SKM-1 (cell line): Measurements from ENCODE around the gene RBM39.
A peak's percentile ranks its signal among the peaks of the same experiment; 100 is the strongest.
"Not testable (repeated sequence)": the region's sequence is repeated elsewhere in the genome, so short reads cannot be mapped to it uniquely, and the experiment has no call there.

Source experiments
- DNase-seq: peaks from one replicate; lab custom pipeline; 2025; ENCODE audit not compliant: unreplicated experiment; lab: John Stamatoyannopoulos, UW

RBM39 gene

DNA sequence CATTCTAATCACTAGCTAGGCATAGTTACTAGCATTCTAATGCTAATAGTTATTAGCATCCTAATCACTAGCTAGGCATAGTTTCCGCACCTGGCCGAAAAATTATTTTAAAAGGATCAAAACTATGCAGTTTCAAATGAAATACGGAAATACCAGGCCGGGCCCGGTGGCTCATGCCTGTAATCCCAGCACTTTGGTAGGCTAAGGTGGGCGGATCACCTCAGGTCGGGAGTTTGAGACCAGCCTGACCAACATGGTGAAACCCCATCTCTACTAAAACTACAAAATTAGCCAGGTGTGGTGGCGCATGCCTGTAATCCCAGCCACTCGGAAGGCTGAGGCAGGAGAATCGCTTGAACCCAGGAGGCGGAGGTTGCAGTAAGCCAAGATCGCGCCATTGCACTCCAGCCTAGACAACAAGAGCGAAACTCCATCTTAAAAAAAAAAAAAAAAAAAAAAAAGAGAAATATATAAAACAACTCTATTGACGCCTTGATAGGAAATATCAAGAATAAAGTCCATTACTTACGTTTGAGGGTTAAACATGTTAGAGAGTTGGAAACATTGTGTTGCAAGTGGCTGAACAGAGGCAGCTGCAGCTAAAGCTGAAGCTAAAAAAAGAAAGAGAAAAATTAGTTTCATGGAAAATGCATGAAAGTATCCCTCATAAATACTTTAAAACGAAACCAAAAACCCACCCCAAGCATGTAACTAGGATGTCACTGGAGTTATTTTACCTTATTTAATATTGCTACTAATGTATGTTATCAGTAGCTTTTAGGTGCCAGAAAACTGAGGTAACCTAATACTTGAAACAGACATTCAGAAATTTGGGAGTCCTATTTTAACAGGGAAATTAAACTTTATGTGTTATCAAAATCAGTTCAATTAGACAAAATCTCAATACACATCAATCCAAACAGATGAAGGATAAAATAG lies 35.2 kb downstream of the RBM39 start:
- DNase-seq: not testable (repeated sequence)

DNA sequence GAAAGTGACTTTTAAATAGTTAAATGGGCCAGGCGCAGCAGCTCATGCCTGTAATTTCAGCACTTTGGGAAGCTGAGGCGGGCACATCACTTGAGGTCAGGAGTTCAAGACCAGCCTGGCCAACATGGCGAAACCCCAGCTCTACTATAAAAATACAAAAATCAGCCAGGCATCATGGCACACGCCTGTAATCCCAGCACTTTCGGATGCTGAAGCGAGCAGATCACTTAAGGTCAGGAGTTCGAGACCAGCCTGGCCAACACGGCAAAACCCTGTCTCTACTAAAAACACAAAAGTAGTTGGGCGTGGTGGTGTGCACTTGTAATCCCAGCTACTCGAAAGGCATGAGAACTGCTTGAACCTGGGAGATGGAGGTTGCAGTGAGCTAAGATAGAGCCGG lies 36.2 kb downstream of the RBM39 start:
- DNase-seq: not testable (repeated sequence)

DNA sequence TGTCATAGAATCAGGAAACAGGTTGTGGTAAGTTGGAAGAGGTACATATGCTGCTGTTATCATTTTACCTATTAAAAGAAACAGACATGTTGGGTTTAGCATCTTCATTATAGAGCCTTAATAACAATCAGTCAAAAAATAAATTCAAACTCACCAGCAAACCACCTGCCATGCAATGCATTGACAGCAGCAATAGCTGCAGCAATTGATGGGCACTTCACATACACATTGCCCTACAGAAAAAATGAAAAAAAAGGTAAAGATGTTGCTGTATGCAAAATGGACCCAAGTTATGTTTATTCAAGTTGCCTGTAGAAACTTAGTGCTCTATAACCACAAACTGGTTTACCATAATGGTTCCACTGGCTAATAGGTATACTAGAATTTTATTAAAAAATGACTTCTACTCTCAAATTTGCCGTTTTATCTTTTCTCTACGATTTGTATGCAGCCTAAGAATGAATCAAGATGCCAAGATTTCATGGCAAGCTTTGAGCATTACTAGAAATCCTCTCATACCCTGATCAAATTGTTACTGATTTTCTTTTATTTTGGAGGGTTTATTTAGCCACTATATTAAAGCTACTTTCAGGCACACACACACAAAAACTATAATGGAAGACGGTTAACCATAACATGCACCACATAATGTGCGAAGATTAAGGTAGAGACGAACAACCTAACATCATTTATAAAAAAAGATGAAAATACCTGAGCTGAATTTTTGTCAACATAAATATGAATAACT lies 37.4 kb downstream of the RBM39 start:
- DNase-seq: no peak

GRCh38 chr20:35702824-35703695 lies 39.0 kb downstream of the RBM39 start:
- no peak for DNase-seq

GRCh38 chr20:35702051-35702823 lies 39.8 kb downstream of the RBM39 start:
- DNase-seq: no peak

DNA sequence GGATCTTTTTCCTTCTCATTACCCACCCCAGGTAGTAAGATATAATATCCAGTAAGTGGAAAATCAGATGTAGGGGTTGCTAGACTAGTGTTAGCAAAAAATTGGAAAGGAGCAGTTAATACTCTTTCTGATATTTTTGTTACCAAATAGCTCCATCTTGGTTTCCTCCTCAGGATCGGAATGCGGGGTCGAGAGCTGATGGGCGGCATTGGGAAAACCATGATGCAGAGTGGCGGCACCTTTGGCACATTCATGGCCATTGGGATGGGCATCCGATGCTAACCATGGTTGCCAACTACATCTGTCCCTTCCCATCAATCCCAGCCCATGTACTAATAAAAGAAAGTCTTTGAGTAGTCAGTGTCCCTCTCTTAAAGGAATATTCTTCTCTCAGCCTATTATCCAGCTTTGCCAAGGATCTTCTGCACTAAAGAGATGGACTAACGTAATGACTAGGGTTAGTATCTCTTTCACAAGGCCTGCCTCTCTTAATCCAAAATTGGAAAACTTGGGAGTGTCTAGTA lies 41.4 kb downstream of the RBM39 start:
- no peak for DNase-seq

- DNase-seq: no peak
Observed at GRCh38 chr20:35699957-35700624, 42.0 kb downstream of the RBM39 start.

DNA sequence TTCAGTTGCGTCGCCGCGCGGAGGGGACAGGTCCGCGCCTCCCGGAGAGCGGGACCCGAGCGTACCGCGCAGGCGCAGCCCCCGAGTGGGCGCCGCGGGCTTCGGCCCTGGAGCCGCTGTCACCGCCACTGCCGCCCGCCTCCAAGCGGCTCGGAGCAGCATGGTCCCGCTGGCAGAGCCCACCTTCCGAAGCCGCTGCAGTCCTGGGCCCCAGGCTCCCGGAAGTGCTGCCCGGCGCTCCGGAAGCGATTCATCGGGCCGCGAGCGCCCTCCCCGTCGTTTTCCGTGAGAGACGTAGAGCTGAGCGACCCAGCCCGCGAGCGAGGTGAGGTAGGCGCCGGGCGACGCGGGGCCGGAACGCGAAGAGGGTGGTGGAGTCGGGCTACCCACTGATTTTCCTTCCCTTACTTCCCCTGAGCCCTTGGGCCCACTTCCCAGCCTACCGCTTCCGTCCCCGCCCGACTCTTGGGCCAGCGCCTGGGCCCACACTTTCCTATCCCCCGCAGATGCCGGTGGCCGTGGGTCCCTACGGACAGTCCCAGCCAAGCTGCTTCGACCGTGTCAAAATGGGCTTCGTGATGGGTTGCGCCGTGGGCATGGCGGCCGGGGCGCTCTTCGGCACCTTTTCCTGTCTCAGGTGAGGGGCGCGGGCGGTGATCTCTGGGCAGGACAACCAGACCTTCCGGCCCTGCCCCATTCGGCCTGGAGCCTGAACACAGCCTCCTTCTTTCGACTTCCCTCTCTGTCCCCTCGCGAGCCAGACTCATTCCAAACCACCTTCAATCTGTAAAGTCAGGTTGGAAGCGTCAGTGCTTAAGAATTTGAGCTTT lies 42.7 kb downstream of the RBM39 start, which contains the start of the genes NFS1 and ROMO1:
NFS1 (minus strand) TSS at position 226 of the 830 bp plus-strand sequence; CDS start at position 162, 64 bp downstream.
ROMO1 (plus strand) TSS at position 279 of the 830 bp plus-strand sequence; CDS start at position 507, 228 bp downstream.
- peak; percentile 66 for DNase-seq

DNA sequence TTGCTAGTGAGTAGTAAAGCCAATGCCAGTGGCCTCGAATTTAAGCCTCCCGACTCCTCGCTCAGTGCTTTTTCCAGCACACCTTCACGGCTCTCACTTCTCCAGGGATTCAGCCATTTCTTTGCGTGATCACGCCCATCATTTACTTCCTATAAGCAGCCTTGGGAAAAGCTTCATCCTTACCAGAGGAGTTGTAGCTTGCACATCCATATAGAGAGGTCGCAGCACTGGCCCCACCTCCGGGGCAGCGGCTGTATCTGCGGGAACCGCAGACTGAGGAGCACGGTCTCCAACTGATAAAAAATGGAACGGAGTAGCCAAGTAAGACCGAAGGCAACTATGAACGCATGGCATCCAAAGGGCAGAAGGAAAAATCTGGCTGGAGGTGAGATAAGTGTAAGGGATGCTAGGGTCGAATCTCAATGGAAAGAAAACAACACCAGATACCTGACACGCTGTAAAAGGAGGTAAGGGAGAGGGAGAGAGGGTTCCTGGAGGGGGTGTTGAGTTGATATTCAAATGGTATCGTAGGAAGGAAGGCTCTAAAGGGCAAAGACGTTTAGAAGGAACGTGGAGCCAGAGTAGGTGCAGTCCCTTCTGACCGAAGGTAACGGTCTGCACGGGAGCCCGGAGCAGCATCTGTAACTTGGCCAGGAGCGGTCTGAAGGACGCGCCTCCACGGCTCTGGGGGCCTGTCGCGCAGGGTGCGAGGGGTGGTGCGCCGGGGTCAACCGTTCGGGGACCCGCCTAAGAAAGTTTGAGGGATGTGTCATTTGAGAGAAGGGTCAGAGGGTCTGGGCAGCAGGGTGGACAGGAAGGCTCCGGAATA lies 43.5 kb downstream of the RBM39 start:
- no peak for DNase-seq

GRCh38 chr20:35697696-35698297 lies 44.3 kb downstream of the RBM39 start:
- no peak for DNase-seq

GRCh38 chr20:35695978-35696377 lies 46.1 kb downstream of the RBM39 start:
- DNase-seq: no peak

DNA sequence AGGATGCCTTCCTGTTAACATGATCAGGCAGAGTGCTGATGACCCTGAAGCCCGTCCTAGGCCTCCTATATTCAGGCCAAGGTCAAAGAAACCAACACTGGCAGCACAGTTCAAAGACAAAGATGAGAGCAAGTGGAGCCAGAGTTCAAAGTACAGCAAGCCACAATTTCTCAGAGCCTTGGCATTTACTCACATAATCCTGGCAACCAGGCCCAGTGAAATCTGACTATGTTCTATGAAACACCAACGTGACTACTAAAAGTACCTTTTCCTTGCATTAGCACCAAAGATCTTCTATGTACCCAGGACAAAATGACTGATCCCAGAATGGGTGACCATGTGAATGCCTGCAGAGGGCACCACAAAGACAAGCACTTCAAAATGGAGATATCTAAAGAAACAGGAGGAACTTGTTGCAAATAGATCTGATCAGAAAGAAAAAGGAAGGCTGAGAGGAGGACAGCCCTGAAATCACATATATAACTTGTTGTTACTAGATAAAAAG lies 46.8 kb downstream of the RBM39 start:
- no peak for DNase-seq

DNA sequence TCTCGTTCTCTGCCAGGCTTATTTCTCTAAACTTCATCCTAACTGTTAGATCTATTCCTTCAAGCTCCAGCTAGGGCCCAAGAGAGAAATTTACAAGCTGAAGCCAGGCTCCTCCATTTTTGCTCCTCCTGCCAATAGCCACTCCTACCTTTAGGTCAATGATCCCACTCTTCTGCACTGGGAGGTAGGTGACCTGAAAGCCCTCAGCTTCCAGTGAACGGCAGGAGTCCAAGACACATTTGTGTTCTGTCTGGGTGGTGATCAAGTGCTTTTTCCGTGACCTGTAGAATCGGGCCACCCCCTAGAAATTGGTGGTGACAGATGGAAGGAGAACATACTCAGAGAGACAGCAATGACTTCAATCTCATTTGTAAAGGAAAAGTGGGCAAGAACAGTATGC lies 51.8 kb downstream of the RBM39 start:
- no peak for DNase-seq

DNA sequence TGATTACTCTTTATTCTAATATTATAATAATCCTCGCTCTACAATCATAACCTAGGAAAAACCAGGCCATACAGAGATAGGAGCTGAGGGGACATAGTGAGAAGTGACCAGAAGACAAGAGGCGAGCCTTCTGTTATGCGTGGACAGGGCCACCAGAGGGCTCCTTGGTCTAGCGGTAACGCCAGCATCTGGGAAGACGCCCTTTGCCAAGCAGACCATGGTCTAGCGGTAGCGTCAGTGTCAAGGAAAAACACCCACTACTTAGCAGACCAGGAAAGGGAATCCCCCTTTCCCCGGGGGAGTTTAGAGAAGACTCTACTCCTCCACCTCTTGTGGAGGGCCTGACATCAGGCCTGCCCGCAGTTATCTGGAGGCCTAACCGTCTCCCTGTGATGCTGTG lies 55.2 kb downstream of the RBM39 start:
- not testable (repeated sequence) for DNase-seq

DNA sequence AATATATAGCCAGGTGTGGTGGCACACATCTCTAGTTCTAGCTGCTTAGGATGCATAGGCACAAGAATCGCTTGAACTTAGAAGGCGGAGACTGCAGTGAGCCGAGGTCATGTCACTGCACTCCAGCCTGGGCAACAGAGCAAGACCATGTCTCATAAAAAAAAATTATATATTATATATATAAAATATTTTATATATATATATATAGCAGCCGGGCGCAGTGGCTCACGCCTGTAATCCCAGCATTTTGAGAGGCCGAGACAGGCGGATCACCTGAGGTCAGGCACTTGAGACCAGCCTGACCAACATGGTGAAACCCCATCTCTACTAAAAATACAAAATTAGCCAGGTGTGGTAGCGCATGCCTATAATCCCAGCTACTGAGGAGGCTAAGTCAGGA lies 56.7 kb downstream of the RBM39 start:
- DNase-seq: not testable (repeated sequence)

- no peak for DNase-seq
Observed at GRCh38 chr20:35681960-35682359, 60.1 kb downstream of the RBM39 start.
